ENCODE results near the gene OR1D5.
A peak's percentile ranks its signal among the peaks of the same experiment; 100 is the strongest.

OR1D5 gene

DNA sequence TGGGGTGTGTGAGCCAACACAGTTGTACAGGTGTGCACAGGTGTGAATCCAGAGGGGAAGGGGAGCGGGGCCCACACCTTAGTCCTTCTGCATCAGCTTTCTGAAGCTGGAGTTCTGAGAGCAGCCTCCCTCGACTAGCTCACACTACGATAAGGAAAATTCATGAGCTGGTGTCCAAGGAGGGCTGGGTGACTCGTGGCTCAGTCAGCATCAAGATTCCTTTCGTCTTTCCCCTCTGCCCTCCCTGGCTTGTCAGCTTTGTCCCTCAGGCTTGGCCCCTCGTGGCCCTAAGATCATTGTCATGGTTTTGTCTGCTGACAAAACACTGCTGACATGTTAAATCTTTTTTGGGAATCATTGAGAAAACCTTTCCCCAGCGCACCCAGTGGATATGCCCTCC is 47.5 kb downstream of the OR1D5 start:
- no peak for DNase-seq

DNA sequence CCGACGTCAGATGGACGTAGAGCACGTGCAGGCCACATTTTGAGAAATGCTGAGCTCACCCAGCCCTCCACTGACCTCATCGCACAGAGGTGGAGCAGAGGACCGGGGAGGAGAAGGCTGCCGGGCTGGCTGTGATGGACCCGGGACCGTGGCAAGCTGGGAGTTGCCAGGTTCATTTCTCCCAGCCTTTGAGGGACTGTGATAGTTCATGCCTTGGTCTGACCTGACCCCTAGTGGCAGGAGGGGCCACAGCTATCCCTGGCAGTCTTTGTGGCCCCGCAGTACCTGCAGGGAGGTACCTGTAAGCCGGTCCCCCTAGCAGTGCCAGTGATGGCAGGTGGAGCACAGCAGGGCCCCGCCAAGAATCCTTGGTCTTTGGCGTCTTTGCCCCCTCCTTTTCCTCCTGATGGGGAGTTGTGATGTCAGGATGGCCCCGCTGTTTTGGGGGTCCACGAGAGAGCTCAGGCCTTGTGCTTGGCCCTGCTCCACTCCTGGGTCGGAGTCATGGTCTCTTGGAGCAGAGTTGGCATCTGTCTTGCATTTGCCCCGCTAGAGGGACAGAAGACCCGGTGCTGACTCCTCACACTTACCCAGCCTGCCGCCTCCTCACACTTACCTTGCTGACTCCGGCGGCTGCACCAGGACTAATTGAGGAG is 50.4 kb downstream of the OR1D5 start:
- in situ Hi-C loops (cut with MboI; ENCODE audit: low pct_unique_long_range_greater_than_20kb, low sequenced_read_pairs), result no loop called here
- DNase-seq, result peak; percentile 57

More for the DNA sequence above, 47.5 kb downstream of the OR1D5 start:
- in situ Hi-C loops (cut with MboI; ENCODE audit: low pct_unique_long_range_greater_than_20kb, low sequenced_read_pairs), result no loop called here
